GM12892 (cell line): ENCODE data around the gene TAGLN3.

ENCODE experiments used
- DNase-seq: peaks from one replicate; pipeline ENCODE4 v3.0.0; 2011; ENCODE audit not compliant: insufficient read length
- FAIRE-seq: peaks from 2 replicates; lab custom pipeline; 2011; peaks lifted over from hg19 to GRCh38; lab: Jason Lieb, UNC
- POLR2A ChIP-seq: IDR thresholded peaks from 2 replicates; pipeline ENCODE4 v1.6.1; 2011; ENCODE audit warnings: low read depth, low read length, control low read depth
- POLR2AphosphoS5 ChIP-seq: IDR thresholded peaks from 2 replicates; pipeline ENCODE4 v1.6.1; 2011; ENCODE audit warnings: low read depth, low read length, control low read depth
- TAF1 ChIP-seq: IDR thresholded peaks from 2 replicates; pipeline ENCODE4 v1.6.1; 2011; ENCODE audit warnings: low read depth, mild to moderate bottlenecking, control low read depth, low read length, borderline replicate concordance

The TAGLN3 gene

GRCh38 chr3:111980716-111981456, 17.8 kb upstream of the TAGLN3 start:
- TF ChIP-seq POLR2A (no peak), TAF1 (no peak), POLR2AphosphoS5 (no peak)
- FAIRE-seq (peak; percentile 66), DNase-seq (no peak)

GRCh38 chr3:111981457-111981763, 17.3 kb upstream of the TAGLN3 start:
- TF ChIP-seq TAF1 = no peak
- no peak for TF ChIP-seq POLR2A
- TF ChIP-seq POLR2AphosphoS5 = no peak
- no peak for DNase-seq
- peak; percentile 50 for FAIRE-seq

GRCh38 chr3:111984636-111985298, 14.0 kb upstream of the TAGLN3 start:
- DNase-seq (no peak), FAIRE-seq (no peak)
- TF ChIP-seq TAF1 (no peak), POLR2AphosphoS5 (no peak), POLR2A (no peak)

- DNase-seq (no peak), FAIRE-seq (peak; percentile 38)
- TF ChIP-seq TAF1 (no peak), POLR2A (no peak), POLR2AphosphoS5 (no peak)
These were observed 11.9 kb upstream of the TAGLN3 start for GRCh38 chr3:111986800-111987199.

GRCh38 chr3:111989061-111989678, 9.6 kb upstream of the TAGLN3 start:
- TF ChIP-seq POLR2A = no peak
- no peak for TF ChIP-seq TAF1
- TF ChIP-seq POLR2AphosphoS5 = no peak
- DNase-seq (no peak), FAIRE-seq (peak; percentile 89)

DNA sequence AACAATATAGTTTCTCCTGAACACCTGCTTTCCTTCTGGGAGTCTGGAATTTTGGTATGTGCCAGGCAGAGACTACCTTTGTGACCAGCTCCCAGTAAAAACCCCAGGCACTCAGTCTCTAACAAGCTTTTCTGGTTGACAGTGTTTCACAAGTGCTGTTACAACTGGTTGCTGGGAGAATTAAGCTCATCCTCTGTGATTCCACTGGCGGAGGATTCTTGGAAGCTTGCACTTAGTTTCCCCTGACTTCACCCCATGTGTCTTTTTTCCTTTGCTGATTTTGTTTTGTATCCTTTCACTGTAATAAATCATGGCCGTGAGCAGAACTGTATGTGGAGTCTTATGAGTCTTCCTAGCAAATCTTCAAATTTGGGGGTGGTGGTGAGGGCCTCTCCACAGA, 5.7 kb upstream of the TAGLN3 start:
- FAIRE-seq (no peak), DNase-seq (no peak)
- TF ChIP-seq TAF1 = no peak
- no peak for TF ChIP-seq POLR2AphosphoS5
- TF ChIP-seq POLR2A = no peak

DNA sequence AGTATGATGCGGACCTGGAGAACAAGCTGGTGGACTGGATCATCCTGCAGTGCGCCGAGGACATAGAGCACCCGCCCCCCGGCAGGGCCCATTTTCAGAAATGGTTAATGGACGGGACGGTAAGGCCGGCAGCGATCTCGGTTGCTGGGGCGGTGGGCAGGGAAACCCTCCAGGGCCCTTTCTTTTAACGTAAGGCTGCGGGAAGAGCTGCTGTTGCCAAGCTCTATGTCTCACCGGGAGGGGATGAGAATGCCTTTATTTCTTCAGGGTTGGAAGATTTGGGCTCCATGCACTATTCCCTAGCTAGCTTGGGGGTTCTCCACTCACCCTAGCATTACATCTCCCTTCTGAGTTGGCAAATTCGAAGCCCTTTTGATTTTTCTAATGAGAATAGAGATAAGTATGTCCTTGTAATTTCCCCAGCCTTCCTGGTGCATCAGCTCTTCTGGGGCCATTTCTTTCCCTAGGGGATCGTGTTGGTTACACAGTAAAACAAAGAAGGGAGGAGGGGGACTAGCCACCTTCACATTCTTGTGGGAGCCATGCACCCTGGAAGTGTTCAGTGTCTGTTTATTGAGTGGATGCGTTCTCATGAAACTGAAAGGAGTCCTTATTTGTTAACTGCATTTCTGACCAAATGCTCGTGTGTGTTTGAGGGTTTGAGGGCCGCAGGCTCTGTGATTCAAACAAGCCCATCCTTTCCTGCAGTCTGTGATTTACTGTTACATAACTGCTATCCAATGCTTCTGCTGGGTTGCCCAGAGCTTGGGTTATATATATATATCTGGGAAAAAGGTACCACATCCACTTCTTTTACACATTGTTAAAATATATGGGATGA, 982 bp downstream of the TAGLN3 start:
- TF ChIP-seq TAF1 (no peak), POLR2AphosphoS5 (no peak), POLR2A (no peak)
- DNase-seq (no peak), FAIRE-seq (no peak)

GRCh38 chr3:112000367-112000771, 1.6 kb downstream of the TAGLN3 start:
- TF ChIP-seq POLR2AphosphoS5 (no peak), TAF1 (no peak), POLR2A (no peak)
- no peak for DNase-seq
- FAIRE-seq = no peak

- DNase-seq = no peak
- TF ChIP-seq TAF1 = no peak
- TF ChIP-seq POLR2A = no peak
- no peak for TF ChIP-seq POLR2AphosphoS5
- FAIRE-seq = no peak
These were observed 2.2 kb downstream of the TAGLN3 start for GRCh38 chr3:112000966-112001365.

DNA sequence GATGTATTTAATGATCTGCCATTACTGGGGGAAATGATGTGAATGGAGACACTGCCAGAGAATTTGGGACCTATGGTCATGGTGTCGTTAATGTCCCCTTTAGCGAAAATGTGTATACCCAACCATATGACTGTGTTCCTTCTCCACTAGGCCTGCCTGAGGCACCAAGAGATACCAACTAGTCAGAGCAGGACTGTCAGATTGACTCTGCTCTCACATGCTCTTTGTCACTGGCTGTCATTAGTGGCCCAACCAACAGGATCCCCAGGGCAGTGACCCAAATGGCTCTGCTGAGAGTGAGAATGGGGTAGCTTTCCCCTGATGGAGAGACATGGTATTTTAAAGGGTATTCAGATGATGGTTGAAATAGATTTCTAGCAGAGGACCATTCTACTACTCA, 2.8 kb downstream of the TAGLN3 start:
- FAIRE-seq (no peak), DNase-seq (no peak)
- TF ChIP-seq TAF1 (no peak), POLR2AphosphoS5 (no peak), POLR2A (no peak)

- DNase-seq (no peak), FAIRE-seq (no peak)
- TF ChIP-seq TAF1 = no peak
- no peak for TF ChIP-seq POLR2AphosphoS5
- no peak for TF ChIP-seq POLR2A
These were observed 3.6 kb downstream of the TAGLN3 start for GRCh38 chr3:112002096-112002971.
